ENCODE results near the gene RARRES2. TPM values are rescaled to one million over a fixed set of nuclear protein-coding genes. Genes with fewer than 3 reads are reported as not detected.
A peak's percentile ranks its signal among the peaks of the same experiment; 100 is the strongest.
"Not testable (repeated sequence)": the region's sequence is repeated elsewhere in the genome, so short reads cannot be mapped to it uniquely, and the experiment has no call there.

Gene RARRES2
- 24.4 and 26.3 TPM in 2 replicates for total RNA-seq
- long read RNA-seq, partial matches to known transcripts, result 0 of 2 reads
- long read RNA-seq, other reads (novel, unspliced or antisense), result 0 of 2 reads

- Mint-ChIP-seq H3K27ac (ENCODE audit: unreplicated experiment) (peak within 1 kb of the TSS; percentile 62), H3K27me3 (ENCODE audit: low read depth) (peaks cover 53% of the 10 kb centered on the region), H3K4me1 (peaks cover 21% of the 10 kb centered on the region), H3K9me3 (no peaks in the 10 kb centered on the region), H3K4me3 (peak within 1 kb of the TSS; percentile 83), H3K36me3 (ENCODE audit: low read depth) (no peaks in the 10 kb centered on the region)
- no peak for TF ChIP-seq CTCF (conservative IDR thresholded peaks at IDR 0.05)
- peak; percentile 58 for DNase-seq (ENCODE audit: low read depth, low spot score)
Observed at GRCh38 chr7:150341263-150342120, at the start of gene RARRES2. RARRES2 (minus strand) TSS chr7:150341629; CDS start chr7:150340609, 1,020 bp downstream.

- Mint-ChIP-seq H3K27me3 (ENCODE audit: low read depth) (no peaks in the 10 kb centered on the region), H3K36me3 (ENCODE audit: low read depth) (peaks cover 15% of the 10 kb centered on the region), H3K9me3 (no peaks in the 10 kb centered on the region), H3K27ac (ENCODE audit: unreplicated experiment) (no peak overlapping the region), H3K4me1 (peaks cover 41% of the 10 kb centered on the region), H3K4me3 (no peak overlapping the region)
- DNase-seq (ENCODE audit: low read depth, low spot score), result no peak
- TF ChIP-seq CTCF (conservative IDR thresholded peaks at IDR 0.05), result no peak
Observed at GRCh38 chr7:150390205-150390604, 48.8 kb upstream of the RARRES2 start.

GRCh38 chr7:150389532-150389816, 48.0 kb upstream of the RARRES2 start:
- DNase-seq (ENCODE audit: low read depth, low spot score), result no peak
- H3K9me3 Mint-ChIP-seq, result no peaks in the 10 kb centered on the region
- no peak overlapping the region for H3K4me3 Mint-ChIP-seq
- no peak overlapping the region for H3K27ac Mint-ChIP-seq (ENCODE audit: unreplicated experiment)
- H3K4me1 Mint-ChIP-seq, result peaks cover 41% of the 10 kb centered on the region
- TF ChIP-seq CTCF (conservative IDR thresholded peaks at IDR 0.05), result no peak
- no peaks in the 10 kb centered on the region for H3K27me3 Mint-ChIP-seq (ENCODE audit: low read depth)
- H3K36me3 Mint-ChIP-seq (ENCODE audit: low read depth), result peaks cover 15% of the 10 kb centered on the region

GRCh38 chr7:150388709-150389531, 47.5 kb upstream of the RARRES2 start:
- TF ChIP-seq CTCF (conservative IDR thresholded peaks at IDR 0.05), result peak; percentile 50
- peak overlapping the region; percentile 50 for H3K27ac Mint-ChIP-seq (ENCODE audit: unreplicated experiment)
- H3K4me1 Mint-ChIP-seq, result peaks cover 42% of the 10 kb centered on the region
- DNase-seq (ENCODE audit: low read depth, low spot score), result no peak
- no peaks in the 10 kb centered on the region for H3K27me3 Mint-ChIP-seq (ENCODE audit: low read depth)
- peak overlapping the region; percentile 59 for H3K4me3 Mint-ChIP-seq
- no peaks in the 10 kb centered on the region for H3K9me3 Mint-ChIP-seq
- peaks cover 15% of the 10 kb centered on the region for H3K36me3 Mint-ChIP-seq (ENCODE audit: low read depth)

GRCh38 chr7:150388306-150388705, 46.9 kb upstream of the RARRES2 start:
- Mint-ChIP-seq H3K27ac (ENCODE audit: unreplicated experiment) (peak overlapping the region; percentile 50), H3K27me3 (ENCODE audit: low read depth) (no peaks in the 10 kb centered on the region), H3K36me3 (ENCODE audit: low read depth) (peaks cover 15% of the 10 kb centered on the region), H3K4me1 (peaks cover 48% of the 10 kb centered on the region), H3K4me3 (peak overlapping the region; percentile 59), H3K9me3 (no peaks in the 10 kb centered on the region)
- DNase-seq (ENCODE audit: low read depth, low spot score), result no peak
- no peak for TF ChIP-seq CTCF (conservative IDR thresholded peaks at IDR 0.05)

GRCh38 chr7:150385884-150386283, 44.5 kb upstream of the RARRES2 start:
- H3K4me3 Mint-ChIP-seq, result peak overlapping the region; percentile 84
- H3K27ac Mint-ChIP-seq (ENCODE audit: unreplicated experiment); H3K9me3 Mint-ChIP-seq; H3K27me3 Mint-ChIP-seq (ENCODE audit: low read depth); DNase-seq (ENCODE audit: low read depth, low spot score); H3K36me3 Mint-ChIP-seq (ENCODE audit: low read depth): not testable (repeated sequence)
- H3K4me1 Mint-ChIP-seq, result peaks cover 62% of the 10 kb centered on the region
